H1 (cell line): ENCODE data around the gene FLRT2. TPM values are rescaled to one million over a fixed set of nuclear protein-coding genes. Genes with fewer than 3 reads are reported as not detected.

Experiments
- CTCF ChIA-PET: fragments of 300-600 bp; sonication (Branson Sonifier 250); formaldehyde crosslinking; loops from one replicate; lab custom pipeline; 2021; ENCODE audit not compliant: partially characterized antibody; lab: Charles Lee
- POLR2A ChIA-PET: fragments of 300-600 bp; sonication (Branson Sonifier 250); formaldehyde crosslinking; loops from one replicate; lab custom pipeline; 2021; ENCODE audit warnings: inconsistent platforms; ENCODE audit not compliant: partially characterized antibody; lab: Charles Lee
- DNase-seq, 2 experiments: peaks; one replicate each; pipeline versions ENCODE4 v3.0.0 to v3.0.0-alpha.2; 2010 to 2022; ENCODE audit warnings: low spot score in 2 of 2, low read depth in 1 of 2, mixed read lengths in 1 of 2
- FAIRE-seq: peaks from 2 replicates; lab custom pipeline; 2011; peaks lifted over from hg19 to GRCh38; lab: Jason Lieb, UNC
- H2AFZ ChIP-seq: 2 replicates; pipeline ENCODE4 v1.8.1; 2012; ENCODE audit warnings: low read length, inconsistent platforms
- H2AK5ac ChIP-seq: 2 replicates; pipeline ENCODE4 v1.6.1; 2013; ENCODE audit warnings: low read depth, low read length
- H2BK120ac ChIP-seq: replicated peaks from 2 replicates; pipeline ENCODE3; 2013; ENCODE audit warnings: low read depth, low read length, inconsistent platforms
- H2BK12ac ChIP-seq: 2 replicates; pipeline ENCODE4 v1.6.1; 2013; ENCODE audit warnings: low read depth, low read length
- H2BK15ac ChIP-seq: 2 replicates; pipeline ENCODE4 v1.6.1; 2013; ENCODE audit warnings: low read length
- H2BK20ac ChIP-seq: 2 replicates; pipeline ENCODE4 v1.6.1; 2013; ENCODE audit warnings: low read length
- H2BK5ac ChIP-seq: 2 replicates; pipeline ENCODE4 v1.6.1; 2013; ENCODE audit warnings: low read depth, low read length
- H3K14ac ChIP-seq: 2 replicates; pipeline ENCODE4 v1.6.1; 2013; ENCODE audit warnings: inconsistent platforms; ENCODE audit not compliant: insufficient read length
- H3K18ac ChIP-seq: 2 replicates; pipeline ENCODE4 v1.6.1; 2013; ENCODE audit warnings: low read length; ENCODE audit errors: extremely low read depth
- H3K23ac ChIP-seq: 2 replicates; pipeline ENCODE4 v1.6.1; 2013; ENCODE audit warnings: inconsistent platforms; ENCODE audit not compliant: insufficient read length
- H3K23me2 ChIP-seq: 2 replicates; pipeline ENCODE4 v1.6.1; 2013; ENCODE audit warnings: low read depth, low read length
- H3K27ac ChIP-seq: 2 replicates; pipeline ENCODE4 v1.6.1; 2011; ENCODE audit warnings: low read depth, low read length, inconsistent platforms
- H3K27me3 ChIP-seq, 4 experiments: replicated peaks in 1 of 4; 1 replicate in 1 of 4; 2 replicates in 3 of 4; pipeline versions ENCODE4 v1.6.1 to v1.8.1; 2011 to 2013; ENCODE audit warnings: low read length in 3 of 4, mild to moderate bottlenecking in 3 of 4, inconsistent platforms in 2 of 4, mixed read lengths in 2 of 4, moderate library complexity in 1 of 4; ENCODE audit not compliant: control insufficient read depth in 3 of 4, insufficient read depth in 3 of 4; ENCODE audit errors: extremely low read depth in 1 of 4
- H3K36me3 ChIP-seq, 4 experiments: 2 replicates each; pipeline versions ENCODE4 v1.6.1 to v1.8.1; 2011 to 2013; ENCODE audit warnings: mild to moderate bottlenecking in 4 of 4, low read length in 3 of 4, moderate library complexity in 2 of 4, control low read depth in 1 of 4, inconsistent platforms in 1 of 4; ENCODE audit not compliant: insufficient read depth in 4 of 4, control insufficient read depth in 2 of 4
- H3K4ac ChIP-seq: replicated peaks from 2 replicates; pipeline ENCODE3; 2013; ENCODE audit warnings: low read length, low read depth, mixed read lengths, inconsistent platforms; ENCODE audit not compliant: insufficient read length
- H3K4me1 ChIP-seq, 4 experiments: replicated peaks in 1 of 4; 1 replicate in 1 of 4; 2 replicates in 3 of 4; pipeline versions ENCODE4 v1.6.1 to v1.8.1; 2011 to 2013; ENCODE audit warnings: low read length in 3 of 4, inconsistent platforms in 2 of 4, mixed read lengths in 1 of 4; ENCODE audit not compliant: insufficient read depth in 4 of 4, control insufficient read depth in 3 of 4
- H3K4me2 ChIP-seq, 2 experiments: 2 replicates each; pipeline versions ENCODE4 v1.6.1 to v1.8.1; 2011 to 2013; ENCODE audit warnings: low read depth in 2 of 2, low read length in 2 of 2, control low read depth in 1 of 2, inconsistent platforms in 1 of 2, mild to moderate bottlenecking in 1 of 2; ENCODE audit not compliant: insufficient read depth in 1 of 2
- H3K4me3 ChIP-seq, 4 experiments: fragments of 200-600, 300-600 bp in 1 of 4; sonication (generic), shearing (Covaris generic), sonication (Bioruptor Twin) in 1 of 4; 2 replicates each; pipeline versions ENCODE4 v1.5.1 to v1.8.1; 2011 to 2016; ENCODE audit warnings: low read length in 4 of 4, low read depth in 3 of 4, control low read depth in 2 of 4, inconsistent platforms in 2 of 4, mild to moderate bottlenecking in 2 of 4, mixed read lengths in 1 of 4, moderate library complexity in 1 of 4; ENCODE audit not compliant: insufficient read depth in 2 of 4; ENCODE audit errors: extremely low read depth in 1 of 4
- H3K56ac ChIP-seq: replicated peaks from 2 replicates; pipeline ENCODE3; 2013; ENCODE audit warnings: low read depth, mild to moderate bottlenecking, mixed read lengths, low read length, inconsistent platforms; ENCODE audit not compliant: insufficient read length
- H3K79me1 ChIP-seq: 2 replicates; pipeline ENCODE4 v1.6.1; 2013; ENCODE audit warnings: low read depth, low read length, control low read depth
- H3K79me2 ChIP-seq, 2 experiments: 2 replicates each; pipeline versions ENCODE4 v1.6.1 to v1.8.1; 2012 to 2013; ENCODE audit warnings: low read length in 2 of 2, mild to moderate bottlenecking in 2 of 2, inconsistent platforms in 1 of 2; ENCODE audit not compliant: insufficient read depth in 2 of 2, control insufficient read depth in 1 of 2
- H3K9ac ChIP-seq, 4 experiments: replicated peaks in 1 of 4; 1 replicate in 1 of 4; 2 replicates in 3 of 4; pipeline versions ENCODE4 v1.6.1 to v1.8.1; 2011 to 2013; ENCODE audit warnings: low read depth in 3 of 4, low read length in 3 of 4, control low read depth in 2 of 4, mild to moderate bottlenecking in 2 of 4, moderate library complexity in 2 of 4, inconsistent platforms in 1 of 4; ENCODE audit errors: extremely low read depth in 1 of 4
- H3K9me3 ChIP-seq, 2 experiments: 2 replicates each; pipeline versions ENCODE4 v1.6.1 to v1.8.1; 2012 to 2013; ENCODE audit warnings: mild to moderate bottlenecking in 2 of 2, moderate library complexity in 2 of 2, control low read depth in 1 of 2, inconsistent platforms in 1 of 2, low read depth in 1 of 2, low read length in 1 of 2, mixed read lengths in 1 of 2; ENCODE audit not compliant: insufficient read depth in 2 of 2
- H4K20me1 ChIP-seq, 2 experiments: replicated peaks in 1 of 2; 2 replicates each; pipeline versions ENCODE3 to v1.8.1; 2011 to 2013; ENCODE audit warnings: inconsistent platforms in 2 of 2, low read length in 2 of 2, mild to moderate bottlenecking in 1 of 2; ENCODE audit not compliant: insufficient read depth in 2 of 2, control insufficient read depth in 1 of 2
- H4K5ac ChIP-seq: 2 replicates; pipeline ENCODE4 v1.6.1; 2013; ENCODE audit warnings: low read length, low read depth, mixed read lengths, inconsistent platforms; ENCODE audit not compliant: insufficient read length
- H4K8ac ChIP-seq: 2 replicates; pipeline ENCODE4 v1.8.0; 2013; ENCODE audit warnings: mild to moderate bottlenecking, moderate library complexity, low read length, inconsistent platforms; ENCODE audit not compliant: insufficient read depth; ENCODE audit errors: extremely low read depth
- H4K91ac ChIP-seq: replicated peaks from 2 replicates; pipeline ENCODE3; 2013; ENCODE audit warnings: low read length, mixed read lengths, inconsistent platforms; ENCODE audit not compliant: insufficient read length
- CBX5 ChIP-seq: fragments of 300-800, 300-1000 bp; sonication (generic); IDR thresholded peaks from 2 replicates; pipeline ENCODE4 v1.7.1; 2016; ENCODE audit warnings: antibody characterized with exemption, low read length, low read depth
- CHD1 ChIP-seq: IDR thresholded peaks from 2 replicates; pipeline ENCODE4 v1.6.1; 2012; ENCODE audit warnings: low read depth, low read length, improper control_type of control experiment
- CTBP2 ChIP-seq: IDR thresholded peaks from 2 replicates; pipeline ENCODE4 v1.7.0; 2011; ENCODE audit warnings: borderline replicate concordance, mild to moderate bottlenecking, moderate library complexity, mixed read lengths, low read length; ENCODE audit not compliant: insufficient read depth, insufficient read length
- CTCF ChIP-seq, 3 experiments: IDR thresholded peaks; 1 replicate in 2 of 3; 2 replicates in 1 of 3; pipeline versions ENCODE4 v1.5.1 to v1.6.1; 2011; ENCODE audit warnings: low read length in 3 of 3, mild to moderate bottlenecking in 3 of 3, inconsistent platforms in 2 of 3, low read depth in 1 of 3, moderate library complexity in 1 of 3; ENCODE audit not compliant: insufficient read depth in 1 of 3; ENCODE audit errors: control extremely low read depth in 1 of 3
- GTF2F1 ChIP-seq: IDR thresholded peaks from 2 replicates; pipeline ENCODE4 v1.6.1; 2012; ENCODE audit warnings: low read depth, low read length, improper control_type of control experiment, borderline replicate concordance
- POLR2AphosphoS5 ChIP-seq: IDR thresholded peaks from 2 replicates; pipeline ENCODE4 v1.6.1; 2011; ENCODE audit warnings: low read depth, low read length
- SAP30 ChIP-seq: fragments of 300-600 bp; sonication (generic); IDR thresholded peaks from 2 replicates; pipeline ENCODE4 v1.7.1; 2012; ENCODE audit warnings: low read length, moderate library complexity, mild to moderate bottlenecking, inconsistent platforms; ENCODE audit not compliant: insufficient read depth, insufficient replicate concordance
- TAF1 ChIP-seq: IDR thresholded peaks from 2 replicates; pipeline ENCODE4 v1.6.1; 2011; ENCODE audit warnings: mild to moderate bottlenecking, low read depth, low read length
- WGBS, 2 experiments: shearing (Covaris generic) in 1 of 2; methylation state at CpG; one replicate each; pipeline versions ENCODE4 v1.1.6 to v1.1.7; 2013 to 2015; ENCODE audit warnings: low lambda C conversion rate in 2 of 2, mixed read lengths in 2 of 2, inconsistent platforms in 1 of 2, low coverage in 1 of 2, missing lambda C conversion rate in 1 of 2; ENCODE audit not compliant: insufficient replicate concordance in 2 of 2, insufficient coverage in 1 of 2, insufficient read length in 1 of 2; ENCODE audit errors: extremely low coverage in 1 of 2, missing lambda C conversion rate in 1 of 2; 5-methylcytosine and 5-hydroxymethylcytosine counted together
- polyA plus RNA-seq, 7 experiments: library from polyadenylated mRNA; depleted of rRNA in 3 of 7; stranded (reverse) in 5 of 7; unstranded in 2 of 7; fragments of >200 nt in 5 of 7; fragments of 200-250 nt in 2 of 7; gene quantifications; 1 replicate in 5 of 7; 2 replicates in 1 of 7; 4 replicates in 1 of 7; pipeline versions ENCODE4 v1.2.1 to v1.2.3, GENCODE V29; 2011 to 2013; ENCODE audit warnings: missing spikeins in 2 of 7, mixed read lengths in 2 of 7
- total RNA-seq: library from RNA; stranded (reverse); fragmentation: NEBNext Ultra II Directional; extraction: Animal tissue kit (Norgen Biotek cat#: 25700); gene quantifications from 2 replicates; pipeline ENCODE4 v1.2.1, GENCODE V29; 2021

The FLRT2 gene
- total and polyA plus RNA-seq, 2 of the 8 experiments (the other 6 are each of a cell fraction or from before 2014, with no cell fraction given): 2.4 to 6.9 TPM

- DNase-seq: no peak
- H3K27ac ChIP-seq: no peak overlapping the region
- no peak overlapping the region for H3K4me3 ChIP-seq
- no peak overlapping the region for H3K9ac ChIP-seq
- H4K20me1 ChIP-seq: no peaks in the 10 kb centered on the region
- FAIRE-seq: no peak
- H2BK120ac ChIP-seq: no peak overlapping the region
- H4K5ac ChIP-seq: no peak overlapping the region
- H2AFZ ChIP-seq: no peak overlapping the region
- no peaks in the 10 kb centered on the region for H3K4me1 ChIP-seq
- H3K36me3 ChIP-seq: no peaks in the 10 kb centered on the region
- no peaks in the 10 kb centered on the region for H3K79me2 ChIP-seq
- H3K23me2 ChIP-seq: no peaks in the 10 kb centered on the region
- no peak overlapping the region for H4K8ac ChIP-seq
- H2BK12ac ChIP-seq: no peak overlapping the region
- H3K4me2 ChIP-seq: no peak overlapping the region
- no peaks in the 10 kb centered on the region for H3K79me1 ChIP-seq
- ChIA-PET CTCF (no interaction called here), POLR2A (no interaction called here)
- no peak overlapping the region for H3K18ac ChIP-seq
- 93% methylated on average over 3 of the region's 3 CpGs; no CpG with 5 or more reads in 1 of the 2 experiments for WGBS, 2 experiments
- H2AK5ac ChIP-seq: no peak overlapping the region
- no peaks in the 10 kb centered on the region for H3K9me3 ChIP-seq
- H3K56ac ChIP-seq: no peak overlapping the region
- no peak overlapping the region for H2BK15ac ChIP-seq
- no peak overlapping the region for H4K91ac ChIP-seq
- no peak overlapping the region for H2BK5ac ChIP-seq
- H3K27me3 ChIP-seq: peaks cover 0 to 1% (median 0%) of the 10 kb centered on the region in 4 experiments; a peak in 1 of 7 replicates
- H2BK20ac ChIP-seq: no peak overlapping the region
- no peak overlapping the region for H3K4ac ChIP-seq
- no peak overlapping the region for H3K14ac ChIP-seq
- H3K23ac ChIP-seq: no peak overlapping the region
- no peak for TF ChIP-seq CHD1
- TF ChIP-seq CTCF (IDR thresholded peaks at IDR 0.05; ENCODE audit: control extremely low read depth in 1 of 3, insufficient read depth in 1 of 3, low read depth in 1 of 3, low read length in 3 of 3): no peak
- no peak for TF ChIP-seq CTBP2
- no peak for TF ChIP-seq TAF1
- no peak for TF ChIP-seq SAP30
- no peak for TF ChIP-seq GTF2F1
- no peak for TF ChIP-seq POLR2AphosphoS5
- TF ChIP-seq CBX5: no peak
Measured at GRCh38 chr14:85594217-85594616, 64.3 kb downstream of the FLRT2 start.
